HEK293T (cell line): ENCODE results near the gene COASY.

ENCODE experiments used
- CTCF ChIA-PET: fragments of 350-600 bp; formaldehyde crosslinking; extraction: SDS; loops from one replicate; lab custom pipeline; 2021; ENCODE audit warnings: antibody characterized with exemption, inconsistent platforms; lab: Yijun Ruan, JAX
- POLR2A ChIA-PET: fragments of 350-600 bp; formaldehyde crosslinking; extraction: SDS; loops from one replicate; lab custom pipeline; 2020; ENCODE audit warnings: antibody characterized with exemption, inconsistent platforms; lab: Yijun Ruan, JAX
- DNase-seq: peaks from one replicate; pipeline ENCODE4 v3.0.0; 2012; ENCODE audit warnings: mixed read lengths; ENCODE audit errors: extremely low spot score
- ARNT ChIP-seq: fragments of 450-650 bp; IDR thresholded peaks from 2 replicates; pipeline ENCODE4 v1.6.1; 2017; ENCODE audit warnings: mild to moderate bottlenecking
- BHLHE40 ChIP-seq: fragments of 450-650 bp; IDR thresholded peaks from 2 replicates; pipeline ENCODE4 v1.6.1; 2016; ENCODE audit warnings: mild to moderate bottlenecking, moderate library complexity, borderline replicate concordance
- CTBP1 ChIP-seq: fragments of 450-650 bp; IDR thresholded peaks from 2 replicates; pipeline ENCODE4 v1.6.1; 2016; ENCODE audit warnings: borderline replicate concordance
- ELF4 ChIP-seq: fragments of 450-650 bp; IDR thresholded peaks from 2 replicates; pipeline ENCODE4 v1.6.1; 2017; ENCODE audit warnings: antibody characterized with exemption
- FOXA1 ChIP-seq: fragments of 450-650 bp; IDR thresholded peaks from 2 replicates; pipeline ENCODE4 v1.6.1; 2016; ENCODE audit warnings: mild to moderate bottlenecking
- FOXK2 ChIP-seq: fragments of 450-650 bp; IDR thresholded peaks from 2 replicates; pipeline ENCODE4 v1.6.1; 2016; ENCODE audit warnings: mild to moderate bottlenecking
- FOXM1 ChIP-seq: fragments of 450-650 bp; IDR thresholded peaks from 2 replicates; pipeline ENCODE4 v1.6.1; 2017; ENCODE audit warnings: mild to moderate bottlenecking, borderline replicate concordance
- HDGF ChIP-seq: fragments of 450-650 bp; IDR thresholded peaks from 2 replicates; pipeline ENCODE4 v1.6.1; 2017; ENCODE audit warnings: antibody characterized with exemption, borderline replicate concordance
- L3MBTL2 ChIP-seq: fragments of 450-650 bp; conservative IDR thresholded peaks from 2 replicates; pipeline ENCODE4 v1.6.1; 2016; ENCODE audit warnings: mild to moderate bottlenecking
- LEF1 ChIP-seq: fragments of 450-650 bp; IDR thresholded peaks from 2 replicates; pipeline ENCODE4 v1.6.1; 2017; ENCODE audit warnings: mild to moderate bottlenecking, borderline replicate concordance
- NFRKB ChIP-seq: fragments of 450-650 bp; IDR thresholded peaks from 2 replicates; pipeline ENCODE4 v1.6.1; 2016; ENCODE audit warnings: mild to moderate bottlenecking, moderate library complexity
- PKNOX1 ChIP-seq: fragments of 450-650 bp; IDR thresholded peaks from 2 replicates; pipeline ENCODE4 v1.6.1; 2016
- SP1 ChIP-seq: fragments of 450-650 bp; IDR thresholded peaks from 2 replicates; pipeline ENCODE4 v1.6.1; 2017
- SUZ12 ChIP-seq: fragments of 450-650 bp; IDR thresholded peaks from 2 replicates; pipeline ENCODE4 v1.6.1; 2016; ENCODE audit warnings: mild to moderate bottlenecking
- TARDBP ChIP-seq: fragments of 450-650 bp; IDR thresholded peaks from 2 replicates; pipeline ENCODE4 v1.6.1; 2016
- ZNF384 ChIP-seq: fragments of 450-650 bp; IDR thresholded peaks from 2 replicates; pipeline ENCODE4 v1.6.1; 2016

The COASY gene

GRCh38 chr17:42520540-42520951 is 41.4 kb upstream of the COASY start:
- TF ChIP-seq SUZ12 (no peak), TARDBP (no peak), PKNOX1 (no peak), L3MBTL2 (no peak), ARNT (no peak), LEF1 (no peak)
- ChIA-PET CTCF (interaction anchor here (1.0 to 1.4 kb wide), 3 partner anchors 10 to 91 kb away, joined by 4 to 6 read pairs (median 5); no protein-coding TSS in a partner anchor), POLR2A (interaction anchor here (1.0 to 1.7 kb wide), 2 partner anchors 16 to 98 kb away, joined by 3 to 5 read pairs; partner anchors contain the start of genes CAVIN1 and NAGLU)
- DNase-seq: no peak

- CTCF ChIA-PET: interaction anchor here (1.0 kb wide), 1 partner anchor 9 kb away, joined by 6 read pairs; no protein-coding TSS in a partner anchor
- DNase-seq: no peak
- TF ChIP-seq NFRKB (no peak), FOXA1 (no peak), BHLHE40 (no peak), CTBP1 (no peak), SP1 (no peak), L3MBTL2 (no peak), HDGF (no peak), TARDBP (no peak), FOXM1 (no peak), ARNT (no peak), LEF1 (no peak), SUZ12 (no peak), ELF4 (no peak), FOXK2 (no peak), ZNF384 (no peak), PKNOX1 (no peak)
- POLR2A ChIA-PET: interaction anchor here (1.0 to 1.7 kb wide), 2 partner anchors 15 to 98 kb away, joined by 3 to 5 read pairs; partner anchors contain the start of genes CAVIN1 and NAGLU
These were observed 40.9 kb upstream of the COASY start for GRCh38 chr17:42521036-42521435.

GRCh38 chr17:42521666-42522262 is 40.2 kb upstream of the COASY start:
- TF ChIP-seq FOXK2 (no peak), ELF4 (no peak), TARDBP (no peak), L3MBTL2 (no peak), SP1 (no peak), LEF1 (no peak), HDGF (no peak), CTBP1 (no peak), SUZ12 (no peak), BHLHE40 (no peak)
- ChIA-PET POLR2A (interaction anchor here (1.0 to 1.7 kb wide), 3 partner anchors 14 to 99 kb away, joined by 3 to 5 read pairs (median 5); partner anchors contain the start of genes CAVIN1 and NAGLU), CTCF (no interaction called here)
- DNase-seq: no peak

GRCh38 chr17:42522263-42522790 is 39.6 kb upstream of the COASY start:
- DNase-seq: no peak
- ChIA-PET POLR2A (interaction anchor here (1.4 kb wide), 1 partner anchor 13 kb away, joined by 5 read pairs; the partner anchor contains the start of gene NAGLU), CTCF (no interaction called here)
- TF ChIP-seq L3MBTL2: no peak

GRCh38 chr17:42522798-42523278 is 39.1 kb upstream of the COASY start:
- TF ChIP-seq FOXK2: no peak
- TF ChIP-seq CTBP1: no peak
- no peak for TF ChIP-seq FOXA1
- no peak for TF ChIP-seq SP1
- no peak for TF ChIP-seq SUZ12
- no peak for TF ChIP-seq L3MBTL2
- TF ChIP-seq ARNT: no peak
- TF ChIP-seq HDGF: no peak
- TF ChIP-seq TARDBP: no peak
- TF ChIP-seq ELF4: no peak
- TF ChIP-seq FOXM1: no peak
- no peak for TF ChIP-seq LEF1
- TF ChIP-seq PKNOX1: no peak
- no peak for TF ChIP-seq ZNF384
- no peak for TF ChIP-seq NFRKB
- no peak for TF ChIP-seq BHLHE40
- CTCF ChIA-PET: no interaction called here
- POLR2A ChIA-PET: interaction anchor here (1.4 kb wide), 1 partner anchor 13 kb away, joined by 5 read pairs; the partner anchor contains the start of gene NAGLU
- no peak for DNase-seq

- POLR2A ChIA-PET: interaction anchor here (1.7 kb wide), 1 partner anchor 11 kb away, joined by 6 read pairs; the partner anchor contains the start of gene NAGLU
These were observed 36.7 kb upstream of the COASY start for GRCh38 chr17:42525221-42525620.

More at GRCh38 chr17:42525221-42525620, 36.7 kb upstream of the COASY start:
- TF ChIP-seq LEF1 (no peak), HDGF (no peak), NFRKB (no peak), FOXM1 (no peak), TARDBP (no peak), FOXA1 (no peak), ARNT (no peak), SUZ12 (no peak), PKNOX1 (no peak), CTBP1 (no peak), ZNF384 (no peak), SP1 (no peak), BHLHE40 (no peak), ELF4 (no peak), FOXK2 (no peak), L3MBTL2 (no peak)
- CTCF ChIA-PET: no interaction called here
- DNase-seq: no peak
